HepG2 (cell line): ENCODE results near the gene MST1. TPM values are rescaled to one million over a fixed set of nuclear protein-coding genes. Genes with fewer than 3 reads are reported as not detected.
A peak's percentile ranks its signal among the peaks of the same experiment; 100 is the strongest.

Experiments
- ATF3 ChIP-seq: sonication (generic); formaldehyde crosslinking; IDR thresholded peaks from 2 replicates; pipeline ENCODE4 v1.4.0; 2020; ENCODE audit warnings: missing genetic modification reagents
- BORCS8-MEF2B ChIP-seq: sonication (generic); formaldehyde crosslinking; IDR thresholded peaks from 2 replicates; pipeline ENCODE4 v1.8.0; 2022; ENCODE audit warnings: mild to moderate bottlenecking, missing genetic modification reagents
- HINFP ChIP-seq: sonication (generic); formaldehyde crosslinking; IDR thresholded peaks from 2 replicates; pipeline ENCODE4 v1.4.0; 2020; ENCODE audit warnings: low read depth, mild to moderate bottlenecking, missing genetic modification reagents
- MEIS2 ChIP-seq: sonication (generic); formaldehyde crosslinking; IDR thresholded peaks from 2 replicates; pipeline ENCODE4 v1.9.0; 2021; ENCODE audit warnings: mild to moderate bottlenecking, missing genetic modification reagents
- NBN ChIP-seq: fragments of 450-650 bp; conservative IDR thresholded peaks from 2 replicates; pipeline ENCODE4 v1.6.1; 2017
- PAWR ChIP-seq: sonication (generic); formaldehyde crosslinking; IDR thresholded peaks from 2 replicates; pipeline ENCODE4 v1.4.0; 2020; ENCODE audit warnings: missing genetic modification reagents, mild to moderate bottlenecking, borderline replicate concordance
- SCMH1 ChIP-seq: sonication (generic); formaldehyde crosslinking; IDR thresholded peaks from 2 replicates; pipeline ENCODE4 v1.9.0; 2021; ENCODE audit warnings: missing genetic modification reagents, mild to moderate bottlenecking, borderline replicate concordance
- SSRP1 ChIP-seq: IDR thresholded peaks from 2 replicates; pipeline ENCODE4 v1.6.1; 2016; ENCODE audit warnings: control low read depth
- TOPORS ChIP-seq: sonication (generic); formaldehyde crosslinking; IDR thresholded peaks from 2 replicates; pipeline ENCODE4 v1.8.0; 2023; ENCODE audit warnings: mild to moderate bottlenecking, missing genetic modification reagents
- ZFP62 ChIP-seq: sonication (generic); formaldehyde crosslinking; IDR thresholded peaks from 2 replicates; pipeline ENCODE4 v1.4.0; 2020; ENCODE audit warnings: missing genetic modification reagents
- ZNF17 ChIP-seq: sonication (generic); formaldehyde crosslinking; IDR thresholded peaks from 2 replicates; pipeline ENCODE4 v1.5.0; 2020; ENCODE audit warnings: mild to moderate bottlenecking, missing genetic modification reagents
- ZNF24 ChIP-seq: fragments of 450-650 bp; IDR thresholded peaks from 2 replicates; pipeline ENCODE4 v1.6.1; 2017; ENCODE audit warnings: antibody characterized with exemption, mild to moderate bottlenecking
- ZNF607 ChIP-seq: sonication (generic); formaldehyde crosslinking; IDR thresholded peaks from 2 replicates; pipeline ENCODE4 v1.5.1; 2020; ENCODE audit warnings: missing genetic modification reagents, mild to moderate bottlenecking, borderline replicate concordance
- ZNF609 ChIP-seq: sonication (generic); formaldehyde crosslinking; IDR thresholded peaks from 2 replicates; pipeline ENCODE4 v1.4.0; 2020; ENCODE audit warnings: mild to moderate bottlenecking, missing genetic modification reagents, borderline replicate concordance
- ZNF619 ChIP-seq: sonication (generic); formaldehyde crosslinking; IDR thresholded peaks from 2 replicates; pipeline ENCODE4 v1.4.0; 2020; ENCODE audit warnings: mild to moderate bottlenecking, missing genetic modification reagents
- ZNF720 ChIP-seq: sonication (generic); formaldehyde crosslinking; IDR thresholded peaks from 2 replicates; pipeline ENCODE4 v1.4.0; 2020; ENCODE audit warnings: missing genetic modification reagents
- ZNF749 ChIP-seq: sonication (generic); formaldehyde crosslinking; IDR thresholded peaks from 2 replicates; pipeline ENCODE4 v1.8.0; 2022; ENCODE audit warnings: mild to moderate bottlenecking, missing genetic modification reagents, moderate library complexity, borderline replicate concordance
- ZNF879 ChIP-seq: sonication (generic); formaldehyde crosslinking; IDR thresholded peaks from 2 replicates; pipeline ENCODE4 v1.8.1; 2023; ENCODE audit warnings: missing genetic modification reagents
- polyA plus RNA-seq, 8 experiments: library from polyadenylated mRNA; depleted of rRNA in 3 of 8; stranded (reverse) in 7 of 8; unstranded in 1 of 8; fragments of >200 nt; fragmentation: Illumina TruSeq in 4 of 8; extraction: Trizol in 4 of 8; gene quantifications; 2 replicates each; pipeline versions ENCODE4 v1.2.1 to v1.2.3, GENCODE V29; 2011 to 2016; ENCODE audit warnings: low read depth in 4 of 8, missing spikeins in 1 of 8, mixed read lengths in 1 of 8; ENCODE audit not compliant: insufficient read depth in 1 of 8
- total RNA-seq, 5 experiments: library from RNA; depleted of rRNA; stranded (reverse); fragments of >200 nt; fragmentation: Illumina TruSeq; extraction: Trizol; gene quantifications; 2 replicates each; pipeline ENCODE4 v1.2.3, GENCODE V29; 2016; ENCODE audit warnings: low read depth in 1 of 5

Gene MST1
- total and polyA plus RNA-seq, 2 of the 13 experiments (the other 11 are each of a cell fraction or from before 2014, with no cell fraction given), result 189 to 452 TPM

- TF ChIP-seq HINFP (CRISPR knock-in tag), result no peak
- no peak for TF ChIP-seq PAWR (CRISPR knock-in tag)
- no peak for TF ChIP-seq SCMH1 (CRISPR knock-in tag)
- no peak for TF ChIP-seq MEIS2
- TF ChIP-seq TOPORS (CRISPR knock-in tag), result no peak; the same call in 1 of the 2 replicates
- no peak for TF ChIP-seq ZNF720
- TF ChIP-seq ZNF609 (CRISPR knock-in tag), result peak; percentile 43; the same call in 1 of the 2 replicates
- no peak for TF ChIP-seq SSRP1
- 0 out of 2 replicates have a peak, but pooled peaks have one; percentile 36 for TF ChIP-seq BORCS8-MEF2B
- TF ChIP-seq ZNF879 (CRISPR knock-in tag), result 0 out of 2 replicates have a peak, but pooled peaks have one; percentile 38
- no peak for TF ChIP-seq ZNF607 (CRISPR knock-in tag)
- no peak for TF ChIP-seq ZNF24
- no peak for TF ChIP-seq ZFP62 (CRISPR knock-in tag)
- TF ChIP-seq ZNF17 (CRISPR knock-in tag), result no peak
- TF ChIP-seq ZNF749 (CRISPR knock-in tag), result no peak
- TF ChIP-seq NBN, result no peak
- no peak for TF ChIP-seq ATF3 (CRISPR knock-in tag)
- no peak for TF ChIP-seq ZNF619 (CRISPR knock-in tag)
These were observed 17.7 kb downstream of the MST1 start (continued) for GRCh38 chr3:49671291-49672288.
